HG03520 (cell line): ENCODE measurements around the gene LGR6.

Experiments
- ATAC-seq: cut with Tn5 transposase; IDR thresholded peaks from one replicate; pipeline ENCODE4 v1.9.1; 2021; ENCODE audit warnings: mild to moderate bottlenecking, moderate library complexity; ENCODE audit not compliant: unreplicated experiment

The LGR6 gene

DNA sequence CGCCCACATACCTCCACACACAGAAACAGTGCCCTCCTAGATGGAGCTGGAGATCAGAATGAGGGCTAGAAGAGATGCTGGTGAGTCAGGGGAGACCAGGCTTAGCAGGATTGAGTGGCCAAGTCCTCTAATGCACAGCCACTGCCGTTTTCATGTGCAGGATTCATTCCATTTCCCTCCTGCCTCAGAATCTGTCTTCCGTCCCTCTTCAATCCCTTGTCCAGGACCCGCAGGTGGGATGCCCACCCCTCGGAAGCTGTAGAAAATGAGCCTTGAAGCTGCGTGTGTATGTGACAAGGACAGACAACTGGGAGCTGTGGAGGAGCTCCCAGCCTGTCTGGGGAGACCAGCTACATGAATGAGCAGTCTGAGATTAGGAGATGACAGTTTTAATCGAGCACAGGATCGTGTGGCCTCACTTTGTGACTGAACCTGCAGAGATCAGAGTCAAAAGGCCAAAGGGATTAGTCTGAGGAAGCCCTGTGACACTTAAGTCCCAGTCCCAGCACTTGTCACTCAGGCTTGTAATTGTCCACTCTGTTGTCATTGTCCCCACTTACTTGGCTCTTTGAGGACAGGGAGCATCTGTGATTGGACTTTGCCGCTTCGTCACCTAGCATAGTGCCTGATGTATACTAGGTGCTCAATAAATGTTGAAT, 22.0 kb downstream of the LGR6 start:
- no peak for ATAC-seq

GRCh38 chr1:202216691-202217090, 23.1 kb downstream of the LGR6 start:
- ATAC-seq = no peak

DNA sequence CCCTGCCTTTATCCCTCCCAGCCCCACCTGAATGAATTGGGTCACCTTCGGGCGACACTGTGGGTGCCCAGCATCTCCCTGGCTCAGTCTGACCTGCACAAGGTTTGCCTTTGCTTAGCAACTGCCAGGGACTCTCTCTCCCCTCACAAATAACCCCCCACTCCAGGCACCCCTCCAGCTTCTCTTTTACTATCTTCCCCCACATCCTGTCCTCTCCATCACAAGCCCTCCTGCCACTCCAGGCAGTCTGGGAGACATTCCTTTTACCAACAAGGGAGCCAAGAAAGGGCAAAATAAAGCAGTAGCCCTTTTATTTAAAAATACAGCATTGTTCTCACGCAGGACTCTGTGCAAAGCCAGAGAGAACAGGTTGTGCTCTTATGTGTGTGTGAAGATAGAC, 23.9 kb downstream of the LGR6 start:
- ATAC-seq = no peak

DNA sequence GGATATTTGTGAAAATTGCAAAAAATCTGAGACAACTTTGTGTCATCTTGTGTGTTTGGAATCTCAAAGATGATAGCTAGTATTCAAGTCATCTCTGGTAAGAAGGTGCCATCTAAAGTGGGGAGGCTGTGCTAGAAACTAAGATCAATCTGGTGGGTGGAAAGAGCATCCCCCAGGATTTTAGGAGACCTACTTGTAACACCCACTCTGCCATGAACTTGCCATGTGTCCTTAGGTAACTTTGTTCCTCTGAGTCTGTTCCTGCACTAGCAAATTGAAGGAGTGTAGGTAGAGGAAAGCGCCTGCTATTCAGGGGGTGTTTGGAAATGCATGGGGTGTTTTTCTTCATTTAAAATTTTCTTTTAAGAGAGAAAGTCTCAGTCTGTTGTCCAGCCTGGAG, 24.4 kb downstream of the LGR6 start:
- no peak for ATAC-seq

DNA sequence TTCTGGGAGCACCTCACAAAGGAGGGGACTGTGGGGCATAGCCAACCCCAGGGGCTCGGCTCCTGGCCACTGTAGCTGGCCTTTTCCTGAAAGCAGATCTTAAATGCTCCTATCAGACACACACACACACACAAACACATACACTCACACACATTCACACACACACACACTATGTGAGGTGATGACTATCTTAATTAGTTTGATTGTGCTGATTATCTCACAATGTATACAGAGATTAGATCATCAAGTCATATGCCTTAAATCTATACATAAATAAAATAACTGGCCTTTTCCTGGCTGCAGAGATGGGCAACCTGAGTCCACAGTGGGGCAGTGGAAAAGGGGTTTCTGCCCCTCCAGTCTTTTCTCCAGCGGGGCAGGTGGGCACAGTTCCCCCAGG, 27.1 kb downstream of the LGR6 start:
- ATAC-seq = no peak

GRCh38 chr1:202221911-202222909, 28.6 kb downstream of the LGR6 start:
- ATAC-seq = no peak

DNA sequence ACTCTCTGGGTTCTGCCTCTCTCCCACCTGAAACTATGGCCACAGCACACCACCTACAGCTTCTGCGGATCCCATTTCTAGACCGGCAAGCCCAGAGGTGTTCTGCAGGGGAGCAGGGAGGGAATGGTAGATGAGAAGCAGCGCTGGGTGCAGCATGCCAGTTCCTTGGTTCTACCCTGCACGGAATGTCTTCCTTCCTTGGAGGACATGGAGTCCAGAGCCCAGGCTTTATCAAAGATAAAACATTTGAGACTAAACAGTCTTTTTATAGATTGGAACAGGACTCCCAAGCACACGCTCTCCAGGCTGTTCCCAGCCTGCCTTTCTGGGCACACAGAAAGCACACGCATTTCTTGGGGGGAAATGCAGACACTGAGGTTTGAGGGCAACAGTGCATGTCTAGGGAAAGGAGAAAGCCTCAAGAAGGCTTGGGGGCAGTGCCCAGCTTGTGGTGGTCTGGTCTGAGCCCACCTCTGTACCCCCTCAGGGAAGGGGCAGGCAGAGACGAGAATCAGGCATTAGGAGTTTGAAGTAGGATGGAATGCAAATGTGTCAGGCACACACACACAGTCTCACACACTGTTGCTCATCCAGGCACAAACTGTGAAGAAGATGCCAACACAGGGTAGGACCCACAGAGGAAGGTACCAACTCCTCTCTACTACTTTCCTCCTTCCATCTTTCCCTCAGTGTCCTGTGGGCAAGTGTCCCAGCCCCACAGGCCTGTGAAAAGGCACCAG, 29.7 kb downstream of the LGR6 start:
- ATAC-seq = no peak

- no peak for ATAC-seq
These were observed 30.9 kb downstream of the LGR6 start for GRCh38 chr1:202224453-202224852.

GRCh38 chr1:202225131-202225530, 31.5 kb downstream of the LGR6 start:
- ATAC-seq = no peak

GRCh38 chr1:202227053-202227672, 33.6 kb downstream of the LGR6 start:
- ATAC-seq = no peak

DNA sequence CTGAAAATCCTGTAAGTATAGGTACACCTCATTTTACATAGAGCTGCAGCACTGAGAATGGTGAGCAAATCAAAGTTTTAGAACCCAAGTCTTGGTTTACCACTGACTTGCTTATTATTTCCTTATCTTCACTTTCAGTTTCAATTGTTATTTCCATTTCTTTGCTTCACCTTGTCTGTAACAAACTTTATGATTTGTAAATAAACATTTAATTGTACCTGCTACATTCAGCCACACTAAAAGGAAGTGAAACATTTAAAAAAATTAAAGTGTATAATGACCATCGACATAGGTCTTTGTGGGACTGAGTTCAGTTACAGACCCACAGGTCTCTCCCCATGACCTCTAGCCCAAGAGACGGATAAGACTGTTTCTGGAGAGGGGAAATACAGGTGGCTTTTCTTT, 34.4 kb downstream of the LGR6 start:
- ATAC-seq = no peak

GRCh38 chr1:202228484-202229122, 35.0 kb downstream of the LGR6 start:
- ATAC-seq = no peak

DNA sequence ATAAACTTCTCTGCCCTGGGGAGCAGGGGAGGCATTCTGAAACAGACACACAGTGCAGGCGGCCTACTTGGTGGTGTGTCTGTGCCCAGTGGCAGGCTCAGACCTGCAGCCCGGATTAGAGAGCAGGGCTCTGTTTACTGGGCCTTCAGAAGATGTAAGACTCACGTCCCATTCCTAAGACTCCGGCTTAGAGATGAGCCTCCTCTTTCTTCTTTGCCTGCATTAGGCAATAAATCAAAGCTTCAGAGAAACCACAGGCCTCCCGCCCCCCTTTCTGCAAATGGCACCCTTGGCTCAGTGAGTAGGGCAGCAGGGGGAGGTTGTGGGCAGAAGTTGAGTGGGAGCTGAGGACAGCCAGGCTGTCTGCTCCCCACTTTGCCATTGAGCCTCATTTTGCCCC, 35.8 kb downstream of the LGR6 start:
- ATAC-seq = no peak

DNA sequence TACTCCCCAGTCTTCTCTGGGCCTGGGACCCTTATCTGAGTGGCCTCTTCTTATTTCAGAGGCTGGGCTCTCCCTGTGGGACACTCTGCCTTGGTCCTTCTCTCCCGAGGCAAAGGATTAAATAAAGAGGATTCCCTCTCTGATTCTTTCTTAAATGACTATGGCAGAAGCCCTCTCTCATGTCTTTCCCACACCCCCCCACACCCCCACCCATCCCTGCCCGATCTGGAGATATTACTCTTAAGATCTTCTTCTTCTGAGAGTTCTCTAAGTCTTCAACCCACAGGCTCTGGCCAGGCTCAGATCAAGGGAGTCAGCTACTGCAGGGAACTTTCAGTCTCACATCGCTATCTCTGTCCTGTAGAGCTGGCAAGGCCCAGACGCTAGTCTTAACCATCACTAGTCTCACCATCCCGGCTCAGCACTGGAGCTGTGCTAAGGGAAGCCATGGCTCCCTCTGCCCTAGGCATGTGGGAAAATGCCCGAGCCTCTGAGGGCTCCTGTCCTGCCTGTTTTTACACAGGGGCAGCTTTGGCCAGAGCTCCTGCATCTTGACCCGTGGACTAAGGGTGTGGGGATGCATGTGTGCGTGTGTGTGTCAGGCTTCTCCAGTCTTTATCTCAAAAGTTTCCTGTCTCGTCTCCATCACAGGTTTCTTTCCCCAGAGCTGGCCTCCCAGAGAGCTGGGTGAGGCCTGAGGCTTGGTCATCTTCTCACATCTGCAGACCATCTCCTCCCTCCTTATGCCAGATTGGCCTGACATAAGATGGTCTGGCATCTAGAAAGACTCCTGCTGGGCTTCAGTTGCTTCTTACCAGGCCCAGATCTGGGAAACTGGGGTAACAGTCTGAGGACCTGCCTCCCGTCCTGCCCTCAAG, 36.7 kb downstream of the LGR6 start:
- no peak for ATAC-seq

- no peak for ATAC-seq
These were observed 37.5 kb downstream of the LGR6 start for GRCh38 chr1:202230939-202231645.

GRCh38 chr1:202233171-202233570, 39.6 kb downstream of the LGR6 start:
- ATAC-seq = no peak

- ATAC-seq = no peak
These were observed 40.2 kb downstream of the LGR6 start for GRCh38 chr1:202233804-202234203.

- no peak for ATAC-seq
These were observed 40.9 kb downstream of the LGR6 start for GRCh38 chr1:202234331-202235002.
